ENCODE data around the gene IL3RA.

Gene IL3RA

DNA sequence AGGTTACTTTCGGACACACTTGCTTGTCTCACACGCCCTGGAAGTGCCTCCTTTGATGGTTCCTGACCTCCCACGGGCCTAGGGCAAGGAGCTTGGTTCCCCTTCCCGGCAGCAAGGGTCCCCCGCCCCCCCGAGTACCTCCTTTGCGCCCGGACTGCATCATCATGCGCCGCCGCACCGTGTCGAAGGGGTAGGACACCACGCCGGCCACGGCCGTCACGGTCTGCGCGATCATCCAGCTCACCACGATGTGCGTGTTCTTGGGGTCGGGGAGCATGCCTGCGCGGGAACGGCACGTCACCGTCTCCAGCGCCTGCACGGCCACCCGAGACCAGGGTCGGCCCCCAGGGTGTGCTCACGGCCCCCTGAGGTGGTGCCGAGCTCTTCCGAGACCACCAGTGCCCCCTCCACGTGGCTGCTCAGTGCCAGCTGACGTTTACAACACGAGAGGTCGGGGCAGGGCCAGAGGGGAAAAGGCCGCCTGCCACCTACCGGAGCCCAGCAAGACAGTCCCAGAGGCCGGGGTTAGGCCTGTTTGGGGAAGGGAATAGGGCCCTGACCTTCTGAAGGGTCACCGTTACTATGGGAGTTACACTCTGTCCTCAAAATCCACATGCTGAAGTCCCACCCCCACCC is 50.7 kb downstream of the IL3RA start:
- H3K27me3 ChIP-seq (ENCODE audit: control insufficient read depth, insufficient read depth, low read length) = no peaks in the 10 kb centered on the region
- no peaks in the 10 kb centered on the region for H3K9me3 ChIP-seq (ENCODE audit: control insufficient read depth, low read depth, low read length)
- H3K36me3 ChIP-seq (ENCODE audit: control insufficient read depth, low read depth, low read length) = peaks cover 80% of the 10 kb centered on the region
- H3K4me1 ChIP-seq (ENCODE audit: control insufficient read depth, low read depth, low read length) = no peaks in the 10 kb centered on the region
- H3K27ac ChIP-seq (ENCODE audit: low read length) = no peak overlapping the region
- H3K4me3 ChIP-seq (ENCODE audit: low read length) = no peak overlapping the region
- no peak overlapping the region for H3K9ac ChIP-seq (ENCODE audit: low read length)

DNA sequence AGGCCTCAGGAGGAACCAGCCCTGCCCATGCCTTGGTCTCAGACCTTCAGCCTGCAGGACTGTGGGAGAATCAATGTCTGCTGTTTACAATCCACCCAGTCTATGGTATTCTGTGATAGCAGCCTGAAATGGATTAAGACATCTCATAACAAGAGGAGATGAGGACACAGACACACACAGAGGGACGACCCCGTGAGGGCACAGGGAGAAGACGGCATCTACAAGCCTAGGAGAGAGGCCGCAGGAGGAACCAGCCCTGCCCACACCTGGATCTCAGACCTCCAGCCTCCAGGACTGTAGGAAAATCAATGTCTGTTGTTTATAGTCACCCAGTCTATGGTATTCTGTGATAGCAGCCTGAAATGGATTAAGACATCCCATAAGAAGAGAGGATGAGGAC is 52.1 kb downstream of the IL3RA start:
- Histone ChIP-seq H3K9me3 (ENCODE audit: control insufficient read depth, low read depth, low read length) (no peaks in the 10 kb centered on the region), H3K4me3 (ENCODE audit: low read length) (no peak overlapping the region), H3K27ac (ENCODE audit: low read length) (no peak overlapping the region), H3K36me3 (ENCODE audit: control insufficient read depth, low read depth, low read length) (peaks cover 75% of the 10 kb centered on the region), H3K4me1 (ENCODE audit: control insufficient read depth, low read depth, low read length) (no peaks in the 10 kb centered on the region), H3K9ac (ENCODE audit: low read length) (no peak overlapping the region), H3K27me3 (ENCODE audit: control insufficient read depth, insufficient read depth, low read length) (no peaks in the 10 kb centered on the region)

DNA sequence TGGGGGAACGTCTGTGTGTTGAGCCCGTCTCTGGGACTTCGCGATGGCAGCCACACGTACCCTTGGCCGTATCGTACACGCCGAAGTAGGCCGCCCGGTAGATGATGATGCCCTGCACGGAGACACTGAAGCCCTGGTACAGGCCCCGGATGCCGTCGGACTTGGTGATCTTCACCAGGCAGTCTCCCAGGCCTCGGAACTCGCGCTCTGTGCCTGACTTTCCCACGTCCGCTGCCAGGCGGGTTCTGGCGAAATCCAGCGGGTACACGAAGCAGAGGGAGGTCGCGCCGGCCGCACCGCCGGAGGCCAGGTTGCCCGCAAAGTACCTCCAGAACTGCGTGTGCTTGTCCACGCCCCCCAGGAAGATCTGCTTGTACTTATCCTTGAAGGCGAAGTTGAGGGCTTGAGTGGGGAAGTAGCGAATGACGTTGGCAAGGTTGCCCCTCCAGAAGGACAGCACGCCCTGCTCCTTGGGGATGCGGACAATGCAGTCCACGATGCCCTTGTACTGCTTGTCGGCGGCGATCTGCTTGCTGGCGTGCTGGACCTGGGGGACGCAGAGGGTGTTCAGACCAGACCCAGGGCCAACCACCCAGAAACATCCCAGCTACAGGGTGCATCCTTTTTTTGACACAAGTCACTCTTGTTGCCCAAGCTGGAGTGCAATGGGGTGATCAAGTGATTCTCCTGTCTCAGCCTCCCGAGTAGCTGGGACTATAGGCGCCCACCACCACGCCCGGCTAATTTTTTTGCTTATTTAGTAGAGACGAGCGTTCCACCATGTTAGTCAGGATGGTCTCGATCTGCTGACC is 52.8 kb downstream of the IL3RA start:
- Histone ChIP-seq H3K27me3 (ENCODE audit: control insufficient read depth, insufficient read depth, low read length) (no peaks in the 10 kb centered on the region), H3K9ac (ENCODE audit: low read length) (no peak overlapping the region), H3K4me3 (ENCODE audit: low read length) (no peak overlapping the region), H3K9me3 (ENCODE audit: control insufficient read depth, low read depth, low read length) (no peaks in the 10 kb centered on the region), H3K27ac (ENCODE audit: low read length) (no peak overlapping the region), H3K4me1 (ENCODE audit: control insufficient read depth, low read depth, low read length) (no peaks in the 10 kb centered on the region), H3K36me3 (ENCODE audit: control insufficient read depth, low read depth, low read length) (peaks cover 69% of the 10 kb centered on the region)

DNA sequence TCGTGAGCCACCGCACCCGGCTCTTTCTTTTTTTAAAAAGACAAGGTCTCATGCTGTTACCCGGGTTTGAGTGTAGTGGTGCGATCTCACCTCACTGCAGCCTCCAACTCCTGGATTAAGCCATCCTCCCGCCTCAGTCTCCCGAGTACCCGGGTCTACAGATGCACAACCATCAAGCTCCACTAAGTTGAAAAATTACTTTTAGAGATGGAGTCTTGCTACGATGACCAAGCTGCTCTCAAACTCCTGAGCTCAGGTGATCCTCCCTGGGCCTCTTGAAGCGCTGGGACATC is 53.4 kb downstream of the IL3RA start:
- Histone ChIP-seq H3K27me3 (ENCODE audit: control insufficient read depth, insufficient read depth, low read length) (no peaks in the 10 kb centered on the region), H3K4me1 (ENCODE audit: control insufficient read depth, low read depth, low read length) (no peaks in the 10 kb centered on the region), H3K9me3 (ENCODE audit: control insufficient read depth, low read depth, low read length) (no peaks in the 10 kb centered on the region), H3K27ac (ENCODE audit: low read length) (no peak overlapping the region), H3K36me3 (ENCODE audit: control insufficient read depth, low read depth, low read length) (peaks cover 64% of the 10 kb centered on the region), H3K9ac (ENCODE audit: low read length) (no peak overlapping the region), H3K4me3 (ENCODE audit: low read length) (peak overlapping the region; percentile 99)

DNA sequence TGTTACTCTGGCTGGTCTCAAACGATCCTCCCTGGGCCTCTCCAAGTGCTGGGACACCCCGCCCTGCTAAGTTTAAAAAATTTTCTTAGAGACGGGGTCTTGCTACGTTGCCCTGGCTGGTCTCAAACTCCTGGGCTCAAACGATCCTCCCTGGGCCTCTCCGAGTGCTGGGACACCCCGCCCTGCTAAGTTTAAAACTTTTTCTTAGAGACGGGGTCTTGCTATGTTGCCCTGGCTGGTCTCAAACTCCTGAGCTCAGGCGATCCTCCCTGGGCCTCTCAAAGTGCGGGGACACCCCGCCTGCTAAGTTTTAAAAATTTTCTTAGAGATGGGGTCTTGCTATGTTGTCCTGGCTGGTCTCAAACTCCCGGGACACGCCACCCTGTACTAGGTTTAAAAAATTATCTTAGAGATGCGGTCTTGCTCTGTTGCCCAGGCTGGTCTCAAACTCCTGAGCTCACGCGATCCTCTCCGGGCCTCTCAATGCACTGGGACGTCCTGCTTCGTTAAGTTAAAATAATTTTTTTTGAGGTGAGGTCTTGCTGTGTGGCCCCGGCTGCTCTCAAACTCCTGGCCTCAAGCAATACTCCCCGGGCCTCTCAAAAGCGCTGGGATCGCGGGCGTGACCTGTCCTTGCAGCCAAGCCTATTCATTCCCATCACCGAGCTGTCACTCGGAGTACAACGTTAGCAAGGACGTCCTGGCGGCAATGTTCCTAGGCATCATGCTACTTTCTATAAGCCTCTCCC is 54.2 kb downstream of the IL3RA start:
- Histone ChIP-seq H3K4me3 (ENCODE audit: low read length) (peak overlapping the region; percentile 99), H3K36me3 (ENCODE audit: control insufficient read depth, low read depth, low read length) (peaks cover 58% of the 10 kb centered on the region), H3K27ac (ENCODE audit: low read length) (peak overlapping the region; percentile 82), H3K27me3 (ENCODE audit: control insufficient read depth, insufficient read depth, low read length) (no peaks in the 10 kb centered on the region), H3K9me3 (ENCODE audit: control insufficient read depth, low read depth, low read length) (no peaks in the 10 kb centered on the region), H3K9ac (ENCODE audit: low read length) (peak overlapping the region; percentile 95), H3K4me1 (ENCODE audit: control insufficient read depth, low read depth, low read length) (no peaks in the 10 kb centered on the region)

DNA sequence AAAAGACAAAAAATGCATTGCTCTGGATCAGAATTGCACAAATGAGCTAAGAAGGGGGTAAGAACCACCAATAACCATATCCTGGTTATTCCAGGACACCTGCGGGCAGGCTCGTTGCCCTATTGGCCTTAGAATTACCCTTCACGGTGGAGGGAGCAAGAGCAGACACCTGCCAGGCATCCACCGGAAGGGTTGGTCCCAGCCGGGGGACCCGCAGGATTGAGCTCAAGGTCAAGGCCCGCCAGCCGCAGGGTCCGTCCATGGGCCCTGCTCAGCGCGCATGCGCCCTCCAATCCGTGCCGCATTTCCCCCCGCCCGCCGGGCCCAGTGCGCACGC is 54.8 kb downstream of the IL3RA start:
- H3K27ac ChIP-seq (ENCODE audit: low read length) = peak overlapping the region; percentile 82
- no peaks in the 10 kb centered on the region for H3K4me1 ChIP-seq (ENCODE audit: control insufficient read depth, low read depth, low read length)
- H3K9me3 ChIP-seq (ENCODE audit: control insufficient read depth, low read depth, low read length) = no peaks in the 10 kb centered on the region
- H3K9ac ChIP-seq (ENCODE audit: low read length) = peak overlapping the region; percentile 95
- peak overlapping the region; percentile 99 for H3K4me3 ChIP-seq (ENCODE audit: low read length)
- no peaks in the 10 kb centered on the region for H3K27me3 ChIP-seq (ENCODE audit: control insufficient read depth, insufficient read depth, low read length)
- peaks cover 58% of the 10 kb centered on the region for H3K36me3 ChIP-seq (ENCODE audit: control insufficient read depth, low read depth, low read length)

DNA sequence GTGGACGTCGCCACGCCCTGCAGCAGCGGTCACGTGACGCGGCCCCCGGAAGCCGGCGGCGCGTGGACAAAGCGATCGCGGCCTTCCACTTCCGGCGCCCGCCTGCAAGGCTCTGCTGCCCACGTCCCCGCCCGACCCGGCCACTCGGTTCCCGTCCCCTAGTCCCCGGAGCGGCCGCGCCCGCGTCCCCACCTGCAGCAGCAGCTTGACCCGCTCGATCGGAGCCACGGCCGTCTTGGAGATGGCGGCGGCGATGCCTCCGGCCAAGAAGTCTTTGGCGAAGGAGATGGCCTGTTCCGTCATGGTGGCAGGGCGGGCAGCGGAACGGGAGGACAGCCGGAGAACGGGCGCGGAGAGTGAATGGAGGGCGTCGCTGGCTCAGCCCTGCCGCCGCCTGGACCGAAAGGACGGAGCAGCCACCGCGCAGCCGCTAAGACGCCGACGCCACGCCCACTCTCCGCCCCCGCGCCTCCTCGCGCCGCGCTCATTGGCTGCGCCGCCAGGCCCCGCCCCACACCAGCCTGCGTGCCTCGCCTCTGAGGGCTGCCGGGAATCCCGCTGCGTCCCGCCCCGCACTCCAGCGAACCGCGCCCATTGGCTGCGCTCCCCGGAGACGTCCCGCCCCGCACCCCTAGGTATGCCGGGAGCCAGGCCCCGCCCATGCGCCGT is 55.3 kb downstream of the IL3RA start, which contains the start of gene SLC25A6:
Gene SLC25A6, minus strand, starts transcription at position 407 of the 669 bp plus-strand sequence. Its CDS starts 104 bp downstream, at position 303.
- peaks cover 56% of the 10 kb centered on the region for H3K36me3 ChIP-seq (ENCODE audit: control insufficient read depth, low read depth, low read length)
- no peaks in the 10 kb centered on the region for H3K27me3 ChIP-seq (ENCODE audit: control insufficient read depth, insufficient read depth, low read length)
- H3K4me1 ChIP-seq (ENCODE audit: control insufficient read depth, low read depth, low read length) = no peaks in the 10 kb centered on the region
- peak within 1 kb of the TSS; percentile 95 for H3K9ac ChIP-seq (ENCODE audit: low read length)
- no peaks in the 10 kb centered on the region for H3K9me3 ChIP-seq (ENCODE audit: control insufficient read depth, low read depth, low read length)
- H3K4me3 ChIP-seq (ENCODE audit: low read length) = peak within 1 kb of the TSS; percentile 99
- peak within 1 kb of the TSS; percentile 91 for H3K27ac ChIP-seq (ENCODE audit: low read length)

DNA sequence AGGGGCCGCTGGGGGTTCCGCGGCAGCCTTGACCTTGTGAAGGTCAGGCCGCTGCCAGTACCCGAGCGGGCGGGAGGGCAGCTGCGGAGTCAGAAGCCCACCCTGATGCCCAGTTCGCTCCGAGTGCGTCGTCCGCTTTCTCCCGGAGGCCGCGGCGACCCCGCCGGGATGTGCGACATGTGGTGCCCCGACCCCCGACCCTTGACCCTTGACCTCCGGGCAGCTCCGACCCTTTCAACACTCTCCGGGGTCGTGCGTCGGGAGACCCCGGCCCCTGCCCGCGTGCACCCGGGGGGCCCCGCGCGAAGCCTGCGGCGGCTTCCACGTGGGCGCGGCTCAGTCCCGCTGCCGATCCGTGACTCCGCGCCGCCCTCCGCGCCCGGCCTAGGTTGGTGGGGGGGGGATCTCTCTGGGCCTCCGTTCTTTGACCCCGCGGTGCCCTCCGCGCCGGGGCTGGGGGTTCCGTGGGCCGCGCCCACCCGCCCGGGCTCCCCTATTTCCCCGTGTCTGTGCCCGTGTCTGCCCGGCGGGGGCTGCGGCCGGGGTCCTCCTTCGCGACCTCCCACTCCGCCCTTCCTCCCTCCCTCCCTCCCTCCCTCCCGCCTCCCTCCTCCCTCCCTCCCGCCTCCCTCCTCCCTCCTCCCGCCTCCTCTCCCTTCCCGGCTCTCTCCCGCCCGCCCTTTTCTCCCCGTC is 55.9 kb downstream of the IL3RA start:
- H3K27ac ChIP-seq (ENCODE audit: low read length) = peak overlapping the region; percentile 24
- H3K4me1 ChIP-seq (ENCODE audit: control insufficient read depth, low read depth, low read length) = no peaks in the 10 kb centered on the region

DNA sequence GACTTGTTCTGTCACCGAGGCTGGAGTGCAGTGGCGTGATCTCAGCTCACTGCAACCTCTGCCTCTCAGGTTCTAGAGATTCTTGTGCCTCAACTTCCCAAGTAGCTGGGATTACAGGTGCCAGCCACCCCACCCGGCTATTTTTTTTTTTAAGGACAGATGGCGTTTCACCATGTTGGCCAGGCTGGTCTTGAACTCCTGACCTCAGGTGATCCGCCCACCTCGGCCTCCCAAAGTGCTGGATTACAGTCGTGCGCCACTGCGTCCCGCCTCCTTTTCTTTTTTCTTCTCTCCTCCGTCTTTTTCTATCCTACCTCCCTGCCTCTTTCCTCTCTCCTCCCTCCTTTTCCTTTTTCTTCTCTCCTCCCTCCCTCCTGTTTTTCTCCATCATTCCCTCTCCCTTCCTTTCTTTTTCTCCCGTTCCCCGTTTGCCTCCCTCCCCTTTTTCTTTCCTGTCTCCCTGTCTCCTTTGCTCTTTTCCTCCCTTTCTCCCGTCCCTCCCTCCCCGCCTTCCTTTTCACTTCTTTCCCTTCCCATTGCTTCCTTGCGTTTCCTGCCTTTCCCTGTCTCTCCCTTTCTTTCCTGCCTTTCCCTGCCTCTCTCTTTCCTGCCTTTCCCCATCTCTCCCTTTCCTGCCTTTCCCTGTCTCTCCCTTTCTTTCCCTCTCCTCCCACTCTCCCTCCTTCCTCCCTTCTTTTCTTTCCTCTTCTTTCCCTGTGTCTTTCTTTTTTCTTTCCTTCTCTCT is 57.5 kb downstream of the IL3RA start:
- Histone ChIP-seq H3K9me3 (ENCODE audit: control insufficient read depth, low read depth, low read length) (no peaks in the 10 kb centered on the region), H3K36me3 (ENCODE audit: control insufficient read depth, low read depth, low read length) (peaks cover 34% of the 10 kb centered on the region), H3K27ac (ENCODE audit: low read length) (no peak overlapping the region), H3K4me3 (ENCODE audit: low read length) (no peak overlapping the region), H3K4me1 (ENCODE audit: control insufficient read depth, low read depth, low read length) (no peaks in the 10 kb centered on the region), H3K9ac (ENCODE audit: low read length) (no peak overlapping the region), H3K27me3 (ENCODE audit: control insufficient read depth, insufficient read depth, low read length) (no peaks in the 10 kb centered on the region)

More for the DNA sequence above, 55.9 kb downstream of the IL3RA start:
- Histone ChIP-seq H3K9ac (ENCODE audit: low read length) (peak overlapping the region; percentile 94), H3K27me3 (ENCODE audit: control insufficient read depth, insufficient read depth, low read length) (no peaks in the 10 kb centered on the region), H3K9me3 (ENCODE audit: control insufficient read depth, low read depth, low read length) (no peaks in the 10 kb centered on the region), H3K36me3 (ENCODE audit: control insufficient read depth, low read depth, low read length) (peaks cover 49% of the 10 kb centered on the region), H3K4me3 (ENCODE audit: low read length) (peak overlapping the region; percentile 99)

DNA sequence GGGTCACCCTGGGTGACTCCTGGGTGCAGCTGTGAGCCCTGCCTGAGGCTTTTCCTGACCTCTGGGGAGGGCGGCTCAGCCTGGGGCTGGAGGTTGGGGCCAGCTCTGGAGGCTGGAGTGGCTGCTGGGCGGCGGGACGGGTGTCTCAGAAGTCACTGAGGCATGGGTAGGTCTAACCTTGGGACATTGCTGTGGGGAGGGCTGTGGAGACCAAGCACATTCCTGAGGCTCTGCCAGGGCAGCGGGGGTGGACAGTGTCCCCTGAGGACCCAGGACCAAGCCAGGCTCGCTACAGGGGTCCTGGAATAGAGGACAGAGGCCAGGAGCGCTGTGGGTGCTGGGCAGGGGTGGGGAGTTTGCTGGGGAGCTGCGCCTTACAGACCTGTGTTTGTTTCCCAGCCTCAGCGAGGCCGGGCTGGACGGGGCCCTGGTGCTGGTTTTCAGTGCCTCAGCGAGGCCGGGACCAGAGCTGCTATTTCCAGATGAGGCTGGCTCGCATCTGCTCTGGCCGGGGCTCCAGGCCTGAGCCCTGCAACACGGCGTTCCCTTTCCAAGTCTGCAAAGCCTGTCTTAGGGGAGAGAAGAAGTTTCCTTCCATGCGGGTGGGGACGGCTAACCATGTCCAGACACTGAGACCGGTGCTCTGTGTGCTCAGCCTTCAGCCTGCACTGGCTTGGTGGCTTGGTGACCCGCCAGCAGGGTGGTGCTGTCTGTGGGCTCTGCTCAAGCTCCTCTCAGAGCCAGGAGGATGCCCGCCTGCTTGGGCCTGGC is 58.3 kb downstream of the IL3RA start:
- no peak overlapping the region for H3K4me3 ChIP-seq (ENCODE audit: low read length)
- peaks cover 27% of the 10 kb centered on the region for H3K36me3 ChIP-seq (ENCODE audit: control insufficient read depth, low read depth, low read length)
- H3K27me3 ChIP-seq (ENCODE audit: control insufficient read depth, insufficient read depth, low read length) = no peaks in the 10 kb centered on the region
- no peak overlapping the region for H3K9ac ChIP-seq (ENCODE audit: low read length)
- H3K4me1 ChIP-seq (ENCODE audit: control insufficient read depth, low read depth, low read length) = no peaks in the 10 kb centered on the region
- no peak overlapping the region for H3K27ac ChIP-seq (ENCODE audit: low read length)
- no peaks in the 10 kb centered on the region for H3K9me3 ChIP-seq (ENCODE audit: control insufficient read depth, low read depth, low read length)

Measured in iPS-18a (cell line).